A673 (cell line): ENCODE measurements around the gene FCRL2.
"Not testable (repeated sequence)": the region's sequence is repeated elsewhere in the genome, so short reads cannot be mapped to it uniquely, and the experiment has no call there.

Experiments
- CTCF ChIP-seq: fragments of 300-800, 200-600 bp; sonication (generic); conservative IDR thresholded peaks from 2 replicates; pipeline ENCODE4 v1.5.1; 2017; ENCODE audit warnings: low read depth, mild to moderate bottlenecking, antibody characterized with exemption, low read length, moderate library complexity, mixed read lengths
- EZH2 ChIP-seq: fragments of 200-600 bp; sonication (generic); IDR thresholded peaks from 2 replicates; pipeline ENCODE4 v1.6.1; 2017; ENCODE audit warnings: borderline replicate concordance, low read depth, mild to moderate bottlenecking, mixed read lengths, antibody characterized with exemption, low read length; ENCODE audit not compliant: poor library complexity, severe bottlenecking

- TF ChIP-seq CTCF, EZH2: not testable (repeated sequence)
Observed at GRCh38 chr1:157735991-157736390, 40.9 kb downstream of the FCRL2 start.
